Measurements from ENCODE around the gene PRKN. TPM values are rescaled to one million over a fixed set of nuclear protein-coding genes. Genes with fewer than 3 reads are reported as not detected.

PRKN gene
- polyA plus RNA-seq, 1 donor from 2014 or later, result 1.2 TPM

DNA sequence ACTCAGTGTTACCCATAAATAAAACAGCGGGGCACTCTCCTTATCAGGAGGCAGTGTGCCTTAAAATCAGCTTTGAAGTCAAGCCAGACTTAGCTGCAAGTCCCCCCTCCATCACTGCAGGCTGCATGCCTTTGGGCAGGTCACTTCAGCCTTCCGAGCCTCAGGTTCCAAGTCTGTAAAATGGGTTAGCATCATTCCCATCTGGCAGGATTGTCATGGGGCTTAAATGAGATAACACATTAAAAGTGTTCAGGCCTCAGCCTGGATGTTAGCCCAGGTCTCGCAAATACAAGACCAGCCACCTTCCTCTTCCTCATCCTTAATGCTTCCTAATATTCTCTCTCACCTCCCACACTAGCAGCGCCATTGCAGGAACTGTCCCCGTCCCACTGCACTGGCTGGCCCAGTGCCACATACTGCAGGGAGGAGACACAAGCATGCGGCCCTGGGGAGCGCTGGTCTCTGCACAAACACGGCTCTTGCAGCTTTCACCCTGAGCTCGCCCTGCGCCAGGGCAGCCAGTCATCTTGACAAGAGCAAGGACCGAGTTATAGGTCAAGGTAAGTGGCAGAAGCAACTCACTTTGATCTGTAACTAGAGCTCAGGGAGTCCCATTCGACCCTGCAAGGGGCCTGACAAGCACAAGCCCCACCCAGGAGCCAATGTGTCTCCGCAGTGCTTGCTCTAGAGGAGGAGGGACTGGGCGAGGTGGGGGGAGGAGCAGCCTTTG is 889.1 kb downstream of the PRKN start:
- no peak overlapping the region for H3K27ac ChIP-seq (ENCODE audit: low read length)
- no peak overlapping the region for H3K4me3 ChIP-seq (ENCODE audit: low read length)
- H3K4me2 ChIP-seq (ENCODE audit: low read length), result no peak overlapping the region
- no peak overlapping the region for H2AFZ ChIP-seq (ENCODE audit: low read depth, low read length)
- no peaks in the 10 kb centered on the region for H3K9me2 ChIP-seq (ENCODE audit: insufficient read depth, low read length)
- H3F3A ChIP-seq (ENCODE audit: insufficient read depth, low read length, poor library complexity, severe bottlenecking), result no peaks in the 10 kb centered on the region
- no peaks in the 10 kb centered on the region for H3K9me3 ChIP-seq (ENCODE audit: low read length)
- H3K27me3 ChIP-seq (ENCODE audit: insufficient read depth, low read depth, low read length), result no peaks in the 10 kb centered on the region
- no peaks in the 10 kb centered on the region for H4K20me1 ChIP-seq (ENCODE audit: insufficient read depth)
- no peak for TF ChIP-seq EZH2 (IDR thresholded peaks at IDR 0.05; ENCODE audit: borderline replicate concordance, insufficient read depth, low read length, poor library complexity, severe bottlenecking)
- no peak overlapping the region for H3K9ac ChIP-seq (ENCODE audit: low read length)
- no peaks in the 10 kb centered on the region for H3K79me2 ChIP-seq (replicated peaks; ENCODE audit: insufficient read depth, low read length)
- no peaks in the 10 kb centered on the region for H3K36me3 ChIP-seq (ENCODE audit: insufficient read depth, low read length)

DNA sequence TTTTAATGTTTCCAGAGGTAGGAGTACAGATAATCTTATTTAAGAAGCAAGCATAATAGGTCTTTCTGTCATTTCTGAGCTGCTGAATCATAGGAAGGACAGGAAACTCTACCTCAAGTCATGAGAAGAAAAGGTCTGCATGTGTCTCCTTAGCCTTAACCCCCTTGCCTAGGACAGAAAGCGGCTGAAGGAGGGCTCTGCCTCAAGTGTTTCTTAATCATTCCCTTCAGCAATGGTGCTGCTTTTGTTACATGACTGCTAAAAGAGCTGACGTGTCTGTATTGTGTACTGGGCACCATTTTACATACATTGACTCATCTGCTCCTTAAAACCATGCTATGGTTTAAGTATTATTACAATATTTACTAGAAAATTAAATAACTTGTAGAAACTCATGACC is 889.7 kb downstream of the PRKN start:
- TF ChIP-seq POLR2AphosphoS5 (IDR thresholded peaks at IDR 0.05) (no peak), RAD21 (conservative IDR thresholded peaks at IDR 0.05) (no peak), EP300 (conservative IDR thresholded peaks at IDR 0.05; ENCODE audit: poor library complexity, severe bottlenecking) (no peak), TAF1 (IDR thresholded peaks at IDR 0.05; ENCODE audit: low read depth) (no peak)
- TF ChIP-seq, protein P1, sequence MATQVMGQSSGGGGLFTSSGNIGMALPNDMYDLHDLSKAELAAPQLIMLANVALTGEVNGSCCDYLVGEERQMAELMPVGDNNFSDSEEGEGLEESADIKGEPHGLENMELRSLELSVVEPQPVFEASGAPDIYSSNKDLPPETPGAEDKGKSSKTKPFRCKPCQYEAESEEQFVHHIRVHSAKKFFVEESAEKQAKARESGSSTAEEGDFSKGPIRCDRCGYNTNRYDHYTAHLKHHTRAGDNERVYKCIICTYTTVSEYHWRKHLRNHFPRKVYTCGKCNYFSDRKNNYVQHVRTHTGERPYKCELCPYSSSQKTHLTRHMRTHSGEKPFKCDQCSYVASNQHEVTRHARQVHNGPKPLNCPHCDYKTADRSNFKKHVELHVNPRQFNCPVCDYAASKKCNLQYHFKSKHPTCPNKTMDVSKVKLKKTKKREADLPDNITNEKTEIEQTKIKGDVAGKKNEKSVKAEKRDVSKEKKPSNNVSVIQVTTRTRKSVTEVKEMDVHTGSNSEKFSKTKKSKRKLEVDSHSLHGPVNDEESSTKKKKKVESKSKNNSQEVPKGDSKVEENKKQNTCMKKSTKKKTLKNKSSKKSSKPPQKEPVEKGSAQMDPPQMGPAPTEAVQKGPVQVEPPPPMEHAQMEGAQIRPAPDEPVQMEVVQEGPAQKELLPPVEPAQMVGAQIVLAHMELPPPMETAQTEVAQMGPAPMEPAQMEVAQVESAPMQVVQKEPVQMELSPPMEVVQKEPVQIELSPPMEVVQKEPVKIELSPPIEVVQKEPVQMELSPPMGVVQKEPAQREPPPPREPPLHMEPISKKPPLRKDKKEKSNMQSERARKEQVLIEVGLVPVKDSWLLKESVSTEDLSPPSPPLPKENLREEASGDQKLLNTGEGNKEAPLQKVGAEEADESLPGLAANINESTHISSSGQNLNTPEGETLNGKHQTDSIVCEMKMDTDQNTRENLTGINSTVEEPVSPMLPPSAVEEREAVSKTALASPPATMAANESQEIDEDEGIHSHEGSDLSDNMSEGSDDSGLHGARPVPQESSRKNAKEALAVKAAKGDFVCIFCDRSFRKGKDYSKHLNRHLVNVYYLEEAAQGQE (IDR thresholded peaks at IDR 0.05; ENCODE audit: borderline replicate concordance), result no peak
- no peak overlapping the region for H2AFZ ChIP-seq (ENCODE audit: low read depth, low read length)
- no peaks in the 10 kb centered on the region for H3K27me3 ChIP-seq (ENCODE audit: insufficient read depth, low read depth, low read length)

DNA sequence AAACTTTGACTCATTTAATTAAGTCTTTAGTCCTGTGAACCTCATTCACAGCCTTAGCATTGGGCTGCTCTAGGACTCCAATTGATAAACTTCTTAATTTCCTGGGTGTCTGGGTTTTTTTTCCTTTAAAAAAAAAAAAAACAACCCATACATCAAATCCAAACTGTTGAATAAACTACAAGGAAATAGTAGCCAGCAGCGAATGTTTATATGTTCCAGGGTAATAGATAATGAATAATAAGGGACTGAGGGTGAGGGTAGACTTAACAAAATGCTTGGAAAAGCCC is 890.2 kb downstream of the PRKN start:
- Histone ChIP-seq H3F3A (ENCODE audit: insufficient read depth, low read length, poor library complexity, severe bottlenecking) (no peaks in the 10 kb centered on the region), H2AFZ (ENCODE audit: low read depth, low read length) (no peak overlapping the region), H3K79me2 (replicated peaks; ENCODE audit: insufficient read depth, low read length) (no peaks in the 10 kb centered on the region), H3K9ac (ENCODE audit: low read length) (no peak overlapping the region), H3K27me3 (ENCODE audit: insufficient read depth, low read depth, low read length) (no peaks in the 10 kb centered on the region), H3K36me3 (ENCODE audit: insufficient read depth, low read length) (no peaks in the 10 kb centered on the region), H3K9me2 (ENCODE audit: insufficient read depth, low read length) (no peaks in the 10 kb centered on the region), H3K27ac (ENCODE audit: low read length) (no peak overlapping the region), H3K4me3 (ENCODE audit: low read length) (no peak overlapping the region), H3K9me3 (ENCODE audit: low read length) (no peaks in the 10 kb centered on the region), H3K4me2 (ENCODE audit: low read length) (no peak overlapping the region), H4K20me1 (ENCODE audit: insufficient read depth) (no peaks in the 10 kb centered on the region)
- no peak for TF ChIP-seq POLR2AphosphoS5 (IDR thresholded peaks at IDR 0.05)
- TF ChIP-seq SMC3 (conservative IDR thresholded peaks at IDR 0.05; ENCODE audit: poor library complexity), result no peak
- no peak for TF ChIP-seq RAD21 (conservative IDR thresholded peaks at IDR 0.05)
- TF ChIP-seq MXI1 (conservative IDR thresholded peaks at IDR 0.05; ENCODE audit: poor library complexity, severe bottlenecking), result no peak
- TF ChIP-seq TAF1 (IDR thresholded peaks at IDR 0.05; ENCODE audit: low read depth), result no peak
- TF ChIP-seq EZH2 (IDR thresholded peaks at IDR 0.05; ENCODE audit: borderline replicate concordance, insufficient read depth, low read length, poor library complexity, severe bottlenecking), result no peak
- TF ChIP-seq CTCF (IDR thresholded peaks at IDR 0.05; ENCODE audit: poor library complexity, severe bottlenecking), result no peak
- TF ChIP-seq EP300 (conservative IDR thresholded peaks at IDR 0.05; ENCODE audit: poor library complexity, severe bottlenecking), result no peak
- TF ChIP-seq, protein P1 (IDR thresholded peaks at IDR 0.05; ENCODE audit: borderline replicate concordance), result no peak

More for the DNA sequence above, 889.7 kb downstream of the PRKN start:
- H3K79me2 ChIP-seq (replicated peaks; ENCODE audit: insufficient read depth, low read length), result no peaks in the 10 kb centered on the region
- H3K4me3 ChIP-seq (ENCODE audit: low read length), result no peak overlapping the region
- H3K36me3 ChIP-seq (ENCODE audit: insufficient read depth, low read length), result no peaks in the 10 kb centered on the region
- H3K9me2 ChIP-seq (ENCODE audit: insufficient read depth, low read length), result no peaks in the 10 kb centered on the region
- no peaks in the 10 kb centered on the region for H4K20me1 ChIP-seq (ENCODE audit: insufficient read depth)
- no peaks in the 10 kb centered on the region for H3K9me3 ChIP-seq (ENCODE audit: low read length)
- no peaks in the 10 kb centered on the region for H3F3A ChIP-seq (ENCODE audit: insufficient read depth, low read length, poor library complexity, severe bottlenecking)
- H3K4me2 ChIP-seq (ENCODE audit: low read length), result no peak overlapping the region
- H3K9ac ChIP-seq (ENCODE audit: low read length), result no peak overlapping the region
- H3K27ac ChIP-seq (ENCODE audit: low read length), result no peak overlapping the region

Measured in neural cell (in vitro differentiated cells).